BJ (cell line): ENCODE data around the gene CNST. TPM values are rescaled to one million over a fixed set of nuclear protein-coding genes. Genes with fewer than 3 reads are reported as not detected.

Experiments used
- CTCF ChIA-PET: fragments of 350-600 bp; formaldehyde crosslinking; extraction: SDS; loops from one replicate; lab custom pipeline; 2021; ENCODE audit warnings: antibody characterized with exemption, inconsistent platforms; lab: Yijun Ruan, JAX
- POLR2A ChIA-PET: fragments of 300-600 bp; sonication (Branson Sonifier 250); formaldehyde crosslinking; extraction: SDS; loops from one replicate; lab custom pipeline; 2021; ENCODE audit warnings: antibody characterized with exemption; lab: Charles Lee
- DNase-seq: peaks from one replicate; pipeline ENCODE4 v3.0.0-alpha.2; 2011; ENCODE audit warnings: low read depth
- H3K27me3 ChIP-seq: 2 replicates; pipeline ENCODE4 v1.6.0; 2011; ENCODE audit warnings: low read length; ENCODE audit not compliant: control insufficient read depth, insufficient read depth
- H3K36me3 ChIP-seq: 2 replicates; pipeline ENCODE4 v1.5.1; 2011; ENCODE audit warnings: low read length; ENCODE audit not compliant: control insufficient read depth, insufficient read depth
- H3K4me3 ChIP-seq: 2 replicates; pipeline ENCODE4 v1.5.1; 2011; ENCODE audit warnings: low read depth, mild to moderate bottlenecking, control low read depth, low read length
- polyA plus RNA-seq: library from polyadenylated mRNA; depleted of rRNA; stranded (reverse); fragments of >200 nt; gene quantifications from 2 replicates; pipeline ENCODE4 v1.2.3, GENCODE V29; 2011
- TF ChIP-seq, protein P1 (sequence below): IDR thresholded peaks from 2 replicates; pipeline ENCODE4 v1.5.1; 2011; ENCODE audit warnings: low read depth, mild to moderate bottlenecking, control low read depth, inconsistent platforms, low read length, moderate library complexity; ENCODE audit not compliant: insufficient read depth

The CNST gene
- polyA plus RNA-seq, 1 experiment, result 29.7 TPM

DNA sequence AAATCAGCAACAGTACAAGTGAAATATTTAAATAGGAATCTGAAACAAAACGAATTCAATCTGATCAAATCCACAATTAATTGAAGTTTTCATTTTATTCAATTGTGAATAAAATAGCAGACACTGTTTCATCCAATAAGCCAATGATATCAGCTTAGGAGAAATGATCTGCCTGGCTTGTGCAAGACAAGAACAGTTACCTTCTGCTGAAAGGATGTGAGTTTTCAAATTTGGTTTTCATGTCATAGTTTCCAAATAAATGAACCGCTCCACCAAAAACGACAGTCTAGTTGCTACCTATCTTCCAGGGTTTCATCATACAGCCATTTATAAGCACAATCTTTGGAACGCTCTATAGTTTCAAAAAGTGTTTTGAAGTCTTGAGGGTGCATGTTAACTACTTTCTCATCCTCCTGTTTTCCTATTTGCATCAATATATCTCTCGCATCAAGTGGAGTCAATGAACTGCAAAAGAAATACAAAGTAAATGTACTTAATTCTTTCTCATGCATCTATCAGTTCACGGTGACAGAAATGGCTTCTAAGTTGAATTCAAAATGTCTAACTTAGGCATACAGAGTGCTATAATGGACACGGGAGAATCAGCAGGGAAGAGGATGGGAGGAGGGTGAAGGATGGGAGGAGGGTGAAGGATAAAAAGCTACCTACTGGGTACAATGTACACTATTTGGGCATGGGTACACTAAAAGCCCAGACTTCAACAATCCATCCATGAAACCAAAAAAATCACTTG, 25.3 kb upstream of the CNST start:
- POLR2A ChIA-PET, result no interaction called here
- CTCF ChIA-PET, result interaction anchor here (1.1 to 2.3 kb wide), 2 partner anchors 9 to 18 kb away, joined by 4 to 7 read pairs; no protein-coding TSS in a partner anchor

DNA sequence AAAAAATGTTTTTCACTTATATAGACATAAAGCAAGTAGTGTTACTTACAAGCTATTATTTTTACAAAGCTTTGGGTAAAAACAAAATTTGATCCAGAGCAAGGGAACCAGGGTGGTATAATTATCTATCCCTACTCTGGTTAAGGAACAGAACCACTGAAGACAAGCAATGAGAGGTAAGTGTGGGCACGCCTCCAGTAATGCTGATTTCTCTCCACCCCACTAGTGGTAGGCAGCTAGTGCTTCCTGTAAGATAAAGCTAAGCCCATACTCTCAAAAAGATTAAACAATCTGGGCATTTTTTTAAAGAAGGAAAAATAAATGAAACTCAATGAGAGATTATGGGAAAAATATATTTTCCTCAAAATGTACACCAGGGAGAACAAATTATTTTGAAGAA, 22.3 kb upstream of the CNST start:
- Histone ChIP-seq H3K36me3 (peaks cover 9% of the 10 kb centered on the region), H3K4me3 (no peak overlapping the region), H3K27me3 (no peaks in the 10 kb centered on the region)
- CTCF ChIA-PET, result interaction anchor here (1.2 to 1.5 kb wide), 4 partner anchors 13 to 139 kb away, joined by 3 to 5 read pairs (median 4); no protein-coding TSS in a partner anchor
- no peak for DNase-seq
- POLR2A ChIA-PET, result no interaction called here
- TF ChIP-seq, protein P1, sequence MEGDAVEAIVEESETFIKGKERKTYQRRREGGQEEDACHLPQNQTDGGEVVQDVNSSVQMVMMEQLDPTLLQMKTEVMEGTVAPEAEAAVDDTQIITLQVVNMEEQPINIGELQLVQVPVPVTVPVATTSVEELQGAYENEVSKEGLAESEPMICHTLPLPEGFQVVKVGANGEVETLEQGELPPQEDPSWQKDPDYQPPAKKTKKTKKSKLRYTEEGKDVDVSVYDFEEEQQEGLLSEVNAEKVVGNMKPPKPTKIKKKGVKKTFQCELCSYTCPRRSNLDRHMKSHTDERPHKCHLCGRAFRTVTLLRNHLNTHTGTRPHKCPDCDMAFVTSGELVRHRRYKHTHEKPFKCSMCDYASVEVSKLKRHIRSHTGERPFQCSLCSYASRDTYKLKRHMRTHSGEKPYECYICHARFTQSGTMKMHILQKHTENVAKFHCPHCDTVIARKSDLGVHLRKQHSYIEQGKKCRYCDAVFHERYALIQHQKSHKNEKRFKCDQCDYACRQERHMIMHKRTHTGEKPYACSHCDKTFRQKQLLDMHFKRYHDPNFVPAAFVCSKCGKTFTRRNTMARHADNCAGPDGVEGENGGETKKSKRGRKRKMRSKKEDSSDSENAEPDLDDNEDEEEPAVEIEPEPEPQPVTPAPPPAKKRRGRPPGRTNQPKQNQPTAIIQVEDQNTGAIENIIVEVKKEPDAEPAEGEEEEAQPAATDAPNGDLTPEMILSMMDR, result no peak

More for the DNA sequence above, 25.3 kb upstream of the CNST start:
- TF ChIP-seq, protein P1, result no peak
- H3K4me3 ChIP-seq, result no peak overlapping the region
- DNase-seq, result no peak
- H3K27me3 ChIP-seq, result no peaks in the 10 kb centered on the region
- peaks cover 9% of the 10 kb centered on the region for H3K36me3 ChIP-seq

DNA sequence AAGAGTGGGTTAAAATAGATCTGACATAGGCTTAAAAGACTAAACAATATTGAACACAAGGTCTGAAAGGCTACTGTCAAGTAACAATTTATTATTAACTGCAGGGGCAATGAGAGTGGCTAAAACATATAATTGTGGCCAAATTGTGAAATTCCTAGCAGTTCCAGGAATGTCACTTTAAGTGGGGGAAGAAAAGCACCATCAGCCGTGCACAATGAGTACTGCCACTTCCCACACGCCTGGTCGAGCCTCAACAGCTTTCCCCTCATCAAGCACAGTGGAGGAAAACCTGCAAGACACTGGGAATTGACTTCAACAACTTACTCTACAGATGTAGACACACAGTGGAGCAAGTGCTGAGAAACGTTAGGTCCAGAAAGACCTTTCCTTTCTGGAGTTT, 16.6 kb upstream of the CNST start:
- Histone ChIP-seq H3K4me3 (no peak overlapping the region), H3K27me3 (no peaks in the 10 kb centered on the region), H3K36me3 (peaks cover 11% of the 10 kb centered on the region)
- no peak for DNase-seq
- POLR2A ChIA-PET, result no interaction called here
- CTCF ChIA-PET, result no interaction called here
- TF ChIP-seq, protein P1, result no peak

- H3K4me3 ChIP-seq, result no peak overlapping the region
- TF ChIP-seq, protein P1, result no peak
- CTCF ChIA-PET, result no interaction called here
- peaks cover 12% of the 10 kb centered on the region for H3K36me3 ChIP-seq
- no peaks in the 10 kb centered on the region for H3K27me3 ChIP-seq
- POLR2A ChIA-PET, result interaction anchor here (0.6 kb wide), 1 partner anchor 94 kb away, joined by 16 read pairs; no protein-coding TSS in a partner anchor
- no peak for DNase-seq
These were observed 15.9 kb upstream of the CNST start for GRCh38 chr1:246550402-246550801.

- TF ChIP-seq, protein P1, result no peak
- no peak for DNase-seq
- Histone ChIP-seq H3K36me3 (peaks cover 10% of the 10 kb centered on the region), H3K4me3 (no peak overlapping the region), H3K27me3 (no peaks in the 10 kb centered on the region)
- ChIA-PET POLR2A (no interaction called here), CTCF (no interaction called here)
These were observed 14.1 kb upstream of the CNST start for GRCh38 chr1:246552110-246552509.
